ENCODE measurements around the gene NBEAL2.

- TF ChIP-seq POLR2A (IDR thresholded peaks at IDR 0.05), result no peak
- TF ChIP-seq, protein P1, sequence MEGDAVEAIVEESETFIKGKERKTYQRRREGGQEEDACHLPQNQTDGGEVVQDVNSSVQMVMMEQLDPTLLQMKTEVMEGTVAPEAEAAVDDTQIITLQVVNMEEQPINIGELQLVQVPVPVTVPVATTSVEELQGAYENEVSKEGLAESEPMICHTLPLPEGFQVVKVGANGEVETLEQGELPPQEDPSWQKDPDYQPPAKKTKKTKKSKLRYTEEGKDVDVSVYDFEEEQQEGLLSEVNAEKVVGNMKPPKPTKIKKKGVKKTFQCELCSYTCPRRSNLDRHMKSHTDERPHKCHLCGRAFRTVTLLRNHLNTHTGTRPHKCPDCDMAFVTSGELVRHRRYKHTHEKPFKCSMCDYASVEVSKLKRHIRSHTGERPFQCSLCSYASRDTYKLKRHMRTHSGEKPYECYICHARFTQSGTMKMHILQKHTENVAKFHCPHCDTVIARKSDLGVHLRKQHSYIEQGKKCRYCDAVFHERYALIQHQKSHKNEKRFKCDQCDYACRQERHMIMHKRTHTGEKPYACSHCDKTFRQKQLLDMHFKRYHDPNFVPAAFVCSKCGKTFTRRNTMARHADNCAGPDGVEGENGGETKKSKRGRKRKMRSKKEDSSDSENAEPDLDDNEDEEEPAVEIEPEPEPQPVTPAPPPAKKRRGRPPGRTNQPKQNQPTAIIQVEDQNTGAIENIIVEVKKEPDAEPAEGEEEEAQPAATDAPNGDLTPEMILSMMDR (IDR thresholded peaks at IDR 0.05), result no peak
These were observed 29.4 kb downstream of the NBEAL2 start for GRCh38 chr3:47008851-47009224.
